PC-3 (cell line): Measurements from ENCODE around the gene BSDC1. TPM values are rescaled to one million over a fixed set of nuclear protein-coding genes. Genes with fewer than 3 reads are reported as not detected.

Experiments used
- ATAC-seq: fragments of 200-7000 bp; cut with Tn5 transposase; 2 replicates; pipeline ENCODE4 v1.9.1; 2020; ENCODE audit warnings: mild to moderate bottlenecking, moderate library complexity
- BruUV-seq: library from RNA; stranded (reverse); fragments of 400-500 nt; replicated peaks from 2 replicates; lab custom pipeline; 2021; lab: Mats Ljungman, UMichigan
- CTCF ChIA-PET: fragments of 300-600 bp; sonication (Branson Sonifier 250); formaldehyde crosslinking; loops from one replicate; lab custom pipeline; 2022; ENCODE audit warnings: antibody characterized with exemption; lab: Charles Lee
- POLR2A ChIA-PET: fragments of 300-600 bp; sonication (Branson Sonifier 250); formaldehyde crosslinking; loops from one replicate; lab custom pipeline; 2022; ENCODE audit warnings: antibody characterized with exemption; ENCODE audit not compliant: unreplicated experiment; lab: Charles Lee
- DNase-seq: peaks from one replicate; pipeline ENCODE4 v3.0.0-alpha.2; 2015
- H2AFZ ChIP-seq: fragments of 300-600 bp; sonication (generic); 2 replicates; pipeline ENCODE4 v1.6.0; 2016; ENCODE audit warnings: antibody characterized with exemption, low read length
- H3F3A ChIP-seq: fragments of 300-600 bp; sonication (generic); one replicate; pipeline ENCODE4 v1.6.0; 2017; ENCODE audit warnings: antibody characterized with exemption, low read length, control low read depth, mild to moderate bottlenecking; ENCODE audit not compliant: unreplicated experiment
- H3K27ac ChIP-seq: fragments of 300-600 bp; sonication (generic); 2 replicates; pipeline ENCODE4 v1.5.1; 2016; ENCODE audit warnings: mild to moderate bottlenecking, low read length
- H3K27me3 ChIP-seq: fragments of 300-600 bp; sonication (generic); 2 replicates; pipeline ENCODE4 v1.6.1; 2016; ENCODE audit warnings: low read length, mixed read lengths
- H3K36me3 ChIP-seq: fragments of 300-600 bp; sonication (generic); 2 replicates; pipeline ENCODE4 v1.6.1; 2016; ENCODE audit warnings: low read depth, mixed run types, low read length, mixed read lengths
- H3K4me1 ChIP-seq: fragments of 300-600 bp; sonication (generic); 2 replicates; pipeline ENCODE4 v1.5.1; 2016; ENCODE audit warnings: low read length; ENCODE audit not compliant: insufficient read depth
- H3K4me2 ChIP-seq: fragments of 300-600 bp; sonication (generic); 2 replicates; pipeline ENCODE4 v1.6.0; 2016; ENCODE audit warnings: low read length
- H3K4me3 ChIP-seq: fragments of 300-600 bp; sonication (generic); 2 replicates; pipeline ENCODE4 v1.5.1; 2016; ENCODE audit warnings: mild to moderate bottlenecking, low read length, mixed read lengths
- H3K79me2 ChIP-seq: fragments of 300-600 bp; sonication (generic); 2 replicates; pipeline ENCODE4 v1.6.1; 2017; ENCODE audit warnings: low read length, mixed read lengths
- H3K9ac ChIP-seq: fragments of 300-600 bp; sonication (generic); 2 replicates; pipeline ENCODE4 v1.6.0; 2016; ENCODE audit warnings: mild to moderate bottlenecking, low read length
- H3K9me2 ChIP-seq: fragments of 300-600 bp; sonication (generic); replicated peaks from 2 replicates; pipeline ENCODE4 v1.6.1; 2016; ENCODE audit warnings: mixed run types, low read length, mixed read lengths
- H3K9me3 ChIP-seq: fragments of 300-600 bp; sonication (generic); 2 replicates; pipeline ENCODE4 v1.6.1; 2016; ENCODE audit warnings: low read length, mixed read lengths
- H4K20me1 ChIP-seq: fragments of 300-600 bp; sonication (generic); 2 replicates; pipeline ENCODE4 v1.6.1; 2016; ENCODE audit warnings: low read length, mixed read lengths
- EZH2 ChIP-seq: fragments of 300-600 bp; sonication (generic); IDR thresholded peaks from one replicate; pipeline ENCODE4 v1.6.1; 2017; ENCODE audit warnings: antibody characterized with exemption, mild to moderate bottlenecking, low read length; ENCODE audit not compliant: unreplicated experiment
- EZH2phosphoT487 ChIP-seq: fragments of 300-600 bp; sonication (generic); IDR thresholded peaks from 2 replicates; pipeline ENCODE4 v1.6.1; 2018; ENCODE audit warnings: mild to moderate bottlenecking, antibody characterized with exemption, low read length, borderline replicate concordance
- intact Hi-C: fragments of 100-400 bp; cut with micrococcal nuclease; formaldehyde crosslinking; loops from 2 replicates; pipeline ENCODE4 v1.9.0; 2023
- total RNA-seq: library from RNA; depleted of rRNA; stranded (reverse); fragments of >200 nt; gene quantifications from 2 replicates; pipeline ENCODE4 v1.2.3, GENCODE V29; 2014
- TF ChIP-seq, protein P1 (sequence below): fragments of 300-600 bp; sonication (generic); conservative IDR thresholded peaks from 2 replicates; pipeline ENCODE4 v1.5.1; 2017; ENCODE audit warnings: antibody characterized with exemption, low read depth, mild to moderate bottlenecking, low read length

Gene BSDC1
- total RNA-seq, 1 experiment from 2014 or later = 59.8 TPM

DNA sequence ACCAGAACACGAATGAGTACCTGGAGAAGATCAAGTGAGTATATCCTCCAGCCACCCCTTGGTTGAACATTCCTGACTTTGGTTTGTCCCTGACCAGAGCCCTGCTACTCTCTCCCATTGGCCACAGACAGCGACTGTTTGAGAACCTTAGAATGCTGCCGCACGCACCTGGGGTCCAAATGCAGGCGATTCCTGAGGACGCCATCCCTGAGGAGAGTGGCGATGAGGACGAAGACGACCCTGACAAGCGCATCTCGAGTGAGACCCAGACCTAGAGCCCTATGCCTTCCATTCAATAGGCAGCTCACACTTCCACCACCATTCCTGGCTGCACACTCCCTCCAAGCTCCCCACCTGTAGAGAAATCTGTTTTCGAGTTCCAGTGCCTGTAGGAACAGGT is 62.7 kb downstream of the BSDC1 start:
- no peak for ATAC-seq
- H3K27me3 ChIP-seq = no peaks in the 10 kb centered on the region
- peaks cover 27% of the 10 kb centered on the region for H4K20me1 ChIP-seq
- H3K36me3 ChIP-seq = peaks cover 50% of the 10 kb centered on the region
- intact Hi-C loops = loop anchor here (5.0 kb wide), 1 partner anchor 89 kb away; no protein-coding TSS in a partner anchor
- no peaks in the 10 kb centered on the region for H3K9me2 ChIP-seq
- peaks cover 34% of the 10 kb centered on the region for H3K4me1 ChIP-seq
- DNase-seq = no peak
- no TSS peak for BruUV-seq
- POLR2A ChIA-PET = no interaction called here
- H3K4me2 ChIP-seq = no peak overlapping the region
- TF ChIP-seq, protein P1, sequence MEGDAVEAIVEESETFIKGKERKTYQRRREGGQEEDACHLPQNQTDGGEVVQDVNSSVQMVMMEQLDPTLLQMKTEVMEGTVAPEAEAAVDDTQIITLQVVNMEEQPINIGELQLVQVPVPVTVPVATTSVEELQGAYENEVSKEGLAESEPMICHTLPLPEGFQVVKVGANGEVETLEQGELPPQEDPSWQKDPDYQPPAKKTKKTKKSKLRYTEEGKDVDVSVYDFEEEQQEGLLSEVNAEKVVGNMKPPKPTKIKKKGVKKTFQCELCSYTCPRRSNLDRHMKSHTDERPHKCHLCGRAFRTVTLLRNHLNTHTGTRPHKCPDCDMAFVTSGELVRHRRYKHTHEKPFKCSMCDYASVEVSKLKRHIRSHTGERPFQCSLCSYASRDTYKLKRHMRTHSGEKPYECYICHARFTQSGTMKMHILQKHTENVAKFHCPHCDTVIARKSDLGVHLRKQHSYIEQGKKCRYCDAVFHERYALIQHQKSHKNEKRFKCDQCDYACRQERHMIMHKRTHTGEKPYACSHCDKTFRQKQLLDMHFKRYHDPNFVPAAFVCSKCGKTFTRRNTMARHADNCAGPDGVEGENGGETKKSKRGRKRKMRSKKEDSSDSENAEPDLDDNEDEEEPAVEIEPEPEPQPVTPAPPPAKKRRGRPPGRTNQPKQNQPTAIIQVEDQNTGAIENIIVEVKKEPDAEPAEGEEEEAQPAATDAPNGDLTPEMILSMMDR = no peak
- no peak for TF ChIP-seq EZH2phosphoT487
- no peak for TF ChIP-seq EZH2
- peaks cover 3% of the 10 kb centered on the region for H3F3A ChIP-seq
- no peak overlapping the region for H3K9ac ChIP-seq
- no peaks in the 10 kb centered on the region for H3K9me3 ChIP-seq
- H2AFZ ChIP-seq = no peak overlapping the region
- no peak overlapping the region for H3K4me3 ChIP-seq
- H3K27ac ChIP-seq = no peak overlapping the region
- CTCF ChIA-PET = no interaction called here
- peaks cover 23% of the 10 kb centered on the region for H3K79me2 ChIP-seq

DNA sequence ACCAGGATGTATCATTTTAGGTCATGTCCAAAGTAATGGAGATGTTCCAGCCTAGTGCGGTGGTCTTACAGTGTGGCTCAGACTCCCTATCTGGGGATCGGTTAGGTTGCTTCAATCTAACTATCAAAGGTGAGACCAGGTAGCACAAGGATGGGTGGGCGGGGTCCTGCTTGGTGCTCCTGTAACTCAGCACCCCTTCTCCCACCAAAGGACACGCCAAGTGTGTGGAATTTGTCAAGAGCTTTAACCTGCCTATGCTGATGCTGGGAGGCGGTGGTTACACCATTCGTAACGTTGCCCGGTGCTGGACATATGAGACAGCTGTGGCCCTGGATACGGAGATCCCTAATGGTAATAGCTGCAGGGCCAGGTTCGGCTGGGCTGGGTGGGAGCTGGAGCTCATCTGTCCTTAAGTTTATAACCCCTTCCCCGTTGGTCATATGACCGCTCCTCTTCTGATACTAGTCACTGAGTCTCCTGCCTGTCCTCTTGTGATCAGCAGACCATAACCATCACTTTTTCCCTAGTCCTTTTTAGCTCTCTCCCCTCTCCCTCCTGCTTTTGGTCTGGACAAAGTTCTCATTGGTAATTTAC is 63.6 kb downstream of the BSDC1 start:
- TF ChIP-seq, protein P1 = no peak
- TF ChIP-seq EZH2phosphoT487 = no peak
- no peak for TF ChIP-seq EZH2
- Histone ChIP-seq H3K36me3 (peaks cover 52% of the 10 kb centered on the region), H3K4me2 (no peak overlapping the region), H3K4me1 (peaks cover 31% of the 10 kb centered on the region), H3F3A (peaks cover 3% of the 10 kb centered on the region), H3K9me2 (no peaks in the 10 kb centered on the region), H3K79me2 (peaks cover 23% of the 10 kb centered on the region), H3K9ac (no peak overlapping the region), H2AFZ (no peak overlapping the region), H3K27me3 (no peaks in the 10 kb centered on the region), H3K27ac (no peak overlapping the region), H3K4me3 (no peak overlapping the region), H4K20me1 (peaks cover 27% of the 10 kb centered on the region), H3K9me3 (no peaks in the 10 kb centered on the region)
- no peak for DNase-seq
- ATAC-seq = no peak
- CTCF ChIA-PET = no interaction called here
- BruUV-seq = no TSS peak
- POLR2A ChIA-PET = no interaction called here
- intact Hi-C loops = loop anchor here (5.0 kb wide), 1 partner anchor 88 kb away; no protein-coding TSS in a partner anchor

DNA sequence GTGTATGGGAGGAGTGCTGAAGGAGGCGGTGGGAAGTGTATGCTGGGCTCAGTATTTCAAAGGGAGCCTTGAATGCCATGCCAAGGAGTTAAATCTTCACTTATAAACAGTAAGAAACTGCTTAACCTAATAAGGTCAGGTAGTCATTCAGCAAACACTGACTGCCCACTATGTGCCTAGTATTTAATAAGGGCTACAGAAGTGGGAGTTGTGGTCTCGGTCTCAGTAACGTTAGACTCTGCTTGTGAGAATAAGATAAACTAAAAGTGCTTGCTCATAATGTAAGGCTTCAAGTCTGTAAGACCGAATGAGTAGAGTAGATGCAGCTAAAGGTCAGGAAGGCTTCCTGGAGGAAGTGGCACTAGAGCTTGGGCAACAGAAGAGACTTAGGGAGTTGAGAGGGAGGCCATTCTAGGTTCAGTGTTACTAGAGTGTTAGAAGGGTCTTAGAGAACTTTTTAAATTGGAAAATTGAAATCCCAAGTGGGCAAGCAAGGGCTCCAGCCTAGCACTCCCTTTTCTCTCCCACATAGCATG is 64.2 kb downstream of the BSDC1 start:
- Histone ChIP-seq H3K9me2 (no peaks in the 10 kb centered on the region), H3F3A (peaks cover 3% of the 10 kb centered on the region), H3K4me3 (no peak overlapping the region), H4K20me1 (peaks cover 25% of the 10 kb centered on the region), H2AFZ (no peak overlapping the region), H3K9me3 (no peaks in the 10 kb centered on the region), H3K4me1 (peaks cover 31% of the 10 kb centered on the region), H3K9ac (no peak overlapping the region), H3K27me3 (no peaks in the 10 kb centered on the region), H3K4me2 (no peak overlapping the region), H3K79me2 (peaks cover 18% of the 10 kb centered on the region), H3K36me3 (peaks cover 54% of the 10 kb centered on the region), H3K27ac (no peak overlapping the region)
- ChIA-PET POLR2A (no interaction called here), CTCF (no interaction called here)
- no TSS peak for BruUV-seq
- ATAC-seq = no peak
- DNase-seq = no peak
- intact Hi-C loops = loop anchor here (5.0 kb wide), 1 partner anchor 88 kb away; no protein-coding TSS in a partner anchor
- TF ChIP-seq EZH2phosphoT487 (no peak), EZH2 (no peak)
- TF ChIP-seq, protein P1 = no peak
